GM04504 (cell line): ENCODE results near the gene SEZ6.

Experiments
- DNase-seq: peaks from one replicate; pipeline ENCODE4 v3.0.0-alpha.2; 2012; ENCODE audit warnings: low read depth

The SEZ6 gene

GRCh38 chr17:29000973-29001372 is 4.9 kb downstream of the SEZ6 start:
- no peak for DNase-seq

DNA sequence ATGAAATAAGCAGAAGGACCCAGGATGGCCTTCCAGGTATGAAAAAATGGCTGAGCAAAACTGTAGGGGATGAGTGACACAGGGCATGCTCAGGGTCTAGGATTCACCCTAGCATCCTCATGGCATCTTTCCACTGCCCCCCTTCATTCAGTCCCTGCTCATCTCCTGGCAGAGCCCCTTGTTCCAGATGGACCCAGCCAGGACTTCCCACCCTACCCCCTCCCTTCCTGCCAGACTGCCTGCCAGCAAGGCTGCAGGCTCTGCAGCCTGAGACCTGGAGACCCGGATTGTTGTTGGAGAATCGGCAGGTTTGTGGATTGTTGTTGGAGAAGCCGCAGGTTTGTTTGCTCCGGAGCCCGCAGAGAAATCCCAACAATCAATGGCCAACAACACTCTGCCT is 6.6 kb downstream of the SEZ6 start:
- no peak for DNase-seq

DNA sequence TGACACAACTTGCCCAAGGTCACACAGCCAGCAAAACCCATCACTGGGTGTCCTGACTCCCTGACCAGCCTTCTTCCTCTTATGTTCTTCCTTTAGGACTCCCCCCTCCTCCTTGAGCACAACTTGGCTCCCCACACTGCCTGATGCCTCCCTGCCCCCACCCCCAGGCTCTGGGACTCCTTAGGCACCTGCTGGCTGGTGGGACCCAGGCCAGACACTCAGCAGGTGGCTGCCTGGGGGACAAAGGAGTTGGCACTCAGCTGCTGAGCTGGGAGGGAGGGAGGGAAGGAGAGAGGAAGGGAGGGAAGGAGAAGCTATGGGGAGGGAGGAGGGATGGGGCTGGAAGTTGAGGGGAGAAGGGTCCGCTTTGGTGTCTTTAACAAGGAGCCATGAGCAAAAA is 8.0 kb downstream of the SEZ6 start:
- no peak for DNase-seq

DNA sequence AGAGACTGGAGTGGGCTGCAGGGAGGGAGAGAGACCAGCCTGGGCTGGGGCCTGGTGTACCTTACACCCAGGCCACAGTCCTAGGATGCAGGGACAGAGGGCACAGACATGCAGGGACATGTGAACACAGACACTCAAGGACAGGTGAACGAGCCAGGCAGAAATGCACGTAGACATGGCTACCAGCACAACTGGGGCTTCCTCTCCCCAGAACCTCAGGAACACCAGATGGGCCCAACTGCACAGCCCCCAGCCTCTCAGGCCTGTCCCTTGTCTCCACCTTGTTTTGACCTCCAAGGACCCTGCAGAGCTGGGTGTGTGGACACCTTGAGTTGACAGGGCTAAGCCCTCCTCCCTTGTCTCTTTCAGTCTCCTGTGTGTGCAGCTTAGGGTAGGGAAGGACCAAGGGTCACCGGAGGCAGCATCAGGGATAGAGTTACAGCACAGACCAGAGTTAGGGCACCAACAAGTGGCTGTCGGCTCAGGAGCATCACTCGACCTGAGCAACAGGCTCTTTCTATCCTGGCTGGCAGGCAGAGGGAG is 9.2 kb downstream of the SEZ6 start:
- no peak for DNase-seq

- DNase-seq, result no peak
These were observed 12.0 kb downstream of the SEZ6 start for GRCh38 chr17:28993645-28994426.

DNA sequence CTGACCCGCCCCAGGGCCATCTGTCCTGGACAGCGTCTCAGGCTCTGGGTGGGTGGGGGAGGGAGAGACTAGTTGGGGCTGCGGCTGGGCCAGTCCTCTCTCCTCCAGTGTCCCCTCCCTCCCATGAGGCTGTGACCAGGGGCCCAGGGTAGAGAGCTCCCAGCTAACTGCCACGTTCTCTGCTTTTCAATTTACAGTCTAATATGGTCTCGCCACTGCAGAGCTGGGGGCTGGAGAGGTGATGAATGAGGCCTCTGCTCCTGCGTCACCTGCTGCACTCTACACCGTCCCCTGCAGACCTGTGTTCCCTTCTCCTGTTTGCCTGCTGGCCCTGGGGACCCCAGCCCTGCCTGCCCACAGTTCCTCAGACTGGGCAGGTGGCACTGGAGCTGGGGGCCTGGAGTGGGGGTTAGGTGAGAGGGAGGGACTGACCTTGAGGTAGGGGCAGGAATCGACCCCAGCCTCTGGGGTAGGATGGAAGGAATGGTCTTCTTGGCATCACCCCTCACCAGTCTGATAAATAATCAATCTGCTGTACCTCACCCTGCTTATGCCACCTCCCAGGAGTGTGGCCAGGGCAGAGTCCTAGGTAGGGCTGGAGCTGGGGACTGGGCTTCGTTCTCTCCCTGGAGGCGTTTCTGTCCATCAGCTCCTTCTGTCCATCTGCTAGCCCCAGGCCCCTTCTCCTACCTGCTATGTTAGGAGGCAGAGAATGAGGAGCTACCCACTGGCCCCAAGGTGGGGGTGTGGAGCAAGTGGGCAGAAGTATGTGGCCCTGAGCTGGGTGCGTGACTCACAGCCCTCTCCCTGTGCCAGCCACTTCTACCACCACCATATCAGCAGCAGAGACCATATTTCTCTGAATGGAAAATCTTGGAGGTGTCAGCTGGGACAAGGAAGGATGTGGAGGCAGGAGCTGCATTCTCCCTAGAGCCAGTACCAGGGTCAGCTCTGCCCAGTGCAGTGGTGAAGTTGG is 12.9 kb downstream of the SEZ6 start:
- DNase-seq, result no peak

DNA sequence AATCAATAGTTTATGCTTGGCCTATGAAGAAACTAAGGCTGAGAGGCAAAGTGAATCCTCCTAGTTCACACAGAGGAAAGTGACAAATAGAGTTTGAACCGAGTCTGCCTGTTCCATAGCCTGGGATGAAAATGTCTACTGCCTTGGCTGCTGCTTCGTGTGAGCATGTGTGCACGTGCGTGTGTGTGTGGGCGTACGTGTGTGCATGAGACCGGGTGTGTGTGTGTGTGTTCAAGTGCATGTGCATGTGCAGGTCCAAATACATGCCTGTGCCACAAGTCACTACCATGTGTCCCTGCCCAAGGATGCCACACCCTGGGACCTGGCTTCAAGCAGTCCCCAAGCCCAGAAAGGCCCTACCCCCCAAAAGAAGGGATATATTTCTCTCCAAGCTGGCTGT is 13.6 kb downstream of the SEZ6 start:
- no peak for DNase-seq

- DNase-seq, result no peak
These were observed 14.1 kb downstream of the SEZ6 start for GRCh38 chr17:28991779-28992178.

DNA sequence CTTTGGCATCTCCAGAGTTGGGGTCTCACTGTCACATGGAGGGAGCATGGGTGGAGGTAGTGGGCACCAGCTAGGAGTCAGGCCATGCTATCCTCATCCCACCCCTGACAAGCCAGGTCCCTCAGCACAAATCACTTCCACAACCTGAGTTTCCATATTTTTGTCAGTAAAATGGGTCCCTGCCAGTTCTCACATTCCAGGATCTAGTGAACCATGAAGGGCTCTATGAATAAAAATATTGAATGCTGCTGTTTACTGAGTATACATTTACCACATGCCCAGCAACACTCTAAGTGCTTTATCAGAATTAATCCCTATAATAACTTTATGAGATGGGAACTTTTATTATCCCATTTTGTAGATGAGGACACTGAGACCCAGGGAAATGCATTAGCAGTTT is 16.8 kb downstream of the SEZ6 start:
- no peak for DNase-seq

GRCh38 chr17:28988475-28988874 is 17.4 kb downstream of the SEZ6 start:
- DNase-seq, result no peak

DNA sequence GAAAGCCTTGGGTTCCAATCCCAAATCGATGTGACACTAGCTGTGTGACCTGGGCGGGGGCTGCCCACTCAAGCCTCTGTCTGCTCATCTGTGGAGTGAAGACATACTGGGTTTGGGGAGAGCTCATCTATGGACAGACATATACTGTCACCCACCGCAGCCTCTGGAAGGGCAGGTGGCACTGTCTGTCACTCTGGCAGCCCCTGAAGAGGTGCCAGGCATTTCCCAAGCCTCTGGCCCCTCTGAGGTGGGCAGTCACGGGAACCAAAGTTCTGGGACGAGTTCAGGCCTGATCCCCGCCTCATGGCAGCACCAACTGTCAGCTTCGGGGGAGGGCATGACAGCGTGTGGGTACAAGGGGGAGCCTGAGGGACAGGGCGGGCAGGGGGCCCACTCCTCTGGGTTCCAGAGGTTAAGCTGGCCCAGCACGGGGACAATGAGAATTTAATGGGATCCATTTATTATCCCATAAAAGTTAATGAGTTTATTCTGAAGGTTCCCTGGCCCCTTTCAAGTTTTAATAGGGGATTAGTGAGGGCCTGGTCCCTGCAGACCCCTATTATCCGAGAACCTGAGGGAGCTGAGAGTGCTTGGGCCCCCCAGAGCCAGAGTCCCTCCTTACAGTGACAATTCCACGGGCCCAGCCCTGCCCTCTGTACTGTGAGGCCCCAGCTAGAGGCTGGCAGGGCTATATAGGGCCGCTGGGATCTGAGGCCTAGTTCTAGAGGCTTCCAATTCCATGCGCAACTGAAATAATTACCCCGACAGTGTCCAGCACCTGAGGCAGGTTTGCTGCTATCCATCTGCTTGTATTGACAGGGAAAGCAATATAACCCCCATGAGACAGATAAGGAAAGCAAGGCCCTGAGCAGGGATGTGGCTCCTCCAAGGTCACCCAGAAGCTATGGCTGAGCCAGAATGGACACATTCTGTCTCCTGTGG is 18.8 kb downstream of the SEZ6 start:
- no peak for DNase-seq

GRCh38 chr17:28985950-28986713 is 19.7 kb downstream of the SEZ6 start:
- DNase-seq, result no peak

DNA sequence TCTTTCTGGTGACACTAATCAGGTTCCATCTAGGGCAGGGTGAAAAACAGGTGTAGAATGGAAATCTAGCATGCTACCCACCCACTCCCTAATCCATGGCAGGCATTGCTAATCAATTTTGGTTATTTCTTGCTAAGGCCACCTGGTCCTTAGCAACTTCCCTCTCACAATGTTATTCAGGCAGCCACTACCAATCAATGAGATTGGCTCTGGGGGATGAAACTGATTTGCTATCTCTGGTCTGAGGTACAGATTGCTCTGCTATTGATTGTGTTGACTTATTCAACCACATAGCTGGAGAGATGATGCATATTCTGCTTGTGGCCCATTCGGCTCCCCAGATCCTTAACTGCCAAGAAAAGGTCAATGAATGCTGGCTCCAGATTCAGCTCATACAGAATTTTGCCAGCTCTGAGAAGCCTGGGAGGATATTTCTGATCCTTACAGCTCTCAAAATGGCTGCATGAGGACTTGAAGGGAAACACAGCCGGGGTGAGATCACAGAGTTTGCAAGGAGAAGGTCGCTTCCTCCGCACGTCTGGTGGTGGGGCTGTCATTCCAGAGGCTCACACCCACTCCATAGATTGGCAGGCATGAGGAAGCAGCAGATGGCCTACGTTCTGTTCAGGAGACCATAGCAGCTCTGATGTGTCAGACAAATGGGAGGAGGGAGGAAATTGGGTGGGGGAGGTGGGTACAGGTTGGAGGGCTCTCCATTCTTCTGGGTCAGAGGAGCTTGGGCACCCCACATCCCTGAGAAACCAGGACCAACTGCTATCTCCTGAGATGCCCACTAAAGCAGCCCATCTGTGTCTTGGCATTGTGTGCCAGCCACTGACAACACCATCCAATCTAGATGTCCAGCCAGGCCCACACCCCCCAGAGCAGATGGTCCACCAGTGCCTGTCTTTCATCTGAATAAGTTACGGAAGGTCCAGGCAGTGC is 22.3 kb downstream of the SEZ6 start:
- no peak for DNase-seq

GRCh38 chr17:28982131-28982793 is 23.6 kb downstream of the SEZ6 start:
- DNase-seq, result no peak

- DNase-seq, result no peak
These were observed 27.4 kb downstream of the SEZ6 start for GRCh38 chr17:28978356-28978964.

DNA sequence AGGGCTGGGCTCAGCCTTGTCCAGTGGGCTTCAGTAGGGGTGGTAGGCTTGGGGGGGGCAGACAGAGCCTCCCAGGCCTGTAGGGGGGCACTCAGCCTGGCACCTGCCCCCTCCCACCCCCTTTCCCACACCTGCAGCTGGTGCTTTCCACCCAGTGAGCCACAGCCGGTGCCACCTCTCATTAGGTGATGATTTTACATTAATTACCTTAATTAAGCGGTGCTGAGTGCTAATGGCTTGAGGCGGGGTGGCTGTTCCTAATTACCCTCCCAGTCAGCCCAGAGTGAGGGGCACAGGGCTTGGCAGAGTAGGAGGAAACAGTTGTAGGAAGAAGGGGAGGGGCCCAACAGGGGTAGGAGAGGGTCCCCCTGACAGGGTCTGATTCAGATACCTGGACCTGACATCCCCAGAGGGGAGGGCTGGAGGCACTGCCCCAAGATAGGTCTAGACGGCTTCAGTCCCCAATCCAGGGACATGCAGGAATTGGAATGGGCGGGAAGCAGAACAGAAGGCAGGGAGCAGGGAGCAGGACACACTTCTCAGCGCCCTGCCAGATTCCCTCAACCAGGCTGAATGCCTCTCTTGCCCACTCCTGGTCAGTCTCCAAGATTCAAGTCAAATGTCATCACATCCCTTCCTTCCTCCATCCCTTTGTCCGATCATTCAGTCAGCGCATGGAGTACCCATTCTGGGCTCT is 28.0 kb downstream of the SEZ6 start:
- DNase-seq, result no peak

- DNase-seq, result no peak
These were observed 30.2 kb downstream of the SEZ6 start for GRCh38 chr17:28975646-28976045.

DNA sequence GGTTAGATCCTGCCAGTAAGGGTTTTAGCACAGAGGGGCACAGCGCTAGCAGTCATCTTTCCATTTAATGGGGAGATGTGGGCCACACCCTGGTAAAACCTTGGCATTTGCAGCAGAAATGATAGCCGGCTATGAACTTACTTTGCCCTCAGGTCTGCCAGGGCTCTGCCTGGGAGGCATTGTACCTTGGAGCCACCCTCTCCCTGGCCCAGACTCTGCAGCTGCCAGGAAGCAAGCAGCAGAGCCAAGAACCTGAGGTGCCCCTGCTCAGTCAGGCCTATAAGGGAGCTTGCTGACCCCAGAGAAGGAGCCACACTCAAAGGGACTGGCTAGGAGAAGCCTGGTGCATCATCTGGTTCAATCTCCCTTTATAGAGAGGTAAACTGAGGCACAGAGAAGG is 30.8 kb downstream of the SEZ6 start:
- no peak for DNase-seq
